HEK293 (cell line): ENCODE data around the gene LAMB1.

ENCODE experiments used
- CTCF ChIA-PET: fragments of 350-600 bp; formaldehyde crosslinking; extraction: SDS; loops from one replicate; lab custom pipeline; 2021; ENCODE audit warnings: antibody characterized with exemption; lab: Yijun Ruan, JAX
- POLR2A ChIA-PET: fragments of 300-600 bp; formaldehyde crosslinking; extraction: SDS; loops from one replicate; lab custom pipeline; 2020; ENCODE audit warnings: antibody characterized with exemption, inconsistent platforms; lab: Yijun Ruan, JAX
- H3K27ac ChIP-seq: fragments of 200-500 bp; sonication (Bioruptor generic); 2 replicates; pipeline ENCODE4 v1.5.1; 2014; ENCODE audit warnings: low read depth, low read length, control low read depth, inconsistent platforms; ENCODE audit errors: extremely low read depth
- H3K36me3 ChIP-seq, 2 experiments: fragments of 200-500 bp in 1 of 2; sonication (Bioruptor generic) in 1 of 2; 1 replicate in 1 of 2; 2 replicates in 1 of 2; pipeline ENCODE4 v1.5.1; 2014 to 2017; ENCODE audit warnings: inconsistent platforms in 2 of 2, low read length in 2 of 2; ENCODE audit not compliant: control insufficient read depth in 2 of 2, insufficient read depth in 1 of 2
- H3K4me1 ChIP-seq: fragments of 200-500 bp; sonication (Bioruptor generic); 2 replicates; pipeline ENCODE4 v1.5.1; 2014; ENCODE audit warnings: mild to moderate bottlenecking, low read length, inconsistent platforms; ENCODE audit not compliant: control insufficient read depth, insufficient read depth
- H3K4me3 ChIP-seq: 2 replicates; pipeline ENCODE4 v1.5.1; 2011; ENCODE audit warnings: low read depth, mild to moderate bottlenecking, control low read depth, low read length, moderate library complexity
- H3K9me3 ChIP-seq: fragments of 200-500 bp; sonication (Bioruptor generic); 2 replicates; pipeline ENCODE4 v1.5.1; 2014; ENCODE audit warnings: low read depth, low read length, inconsistent platforms; ENCODE audit not compliant: control insufficient read depth, insufficient read depth
- GLIS2 ChIP-seq: fragments of 450-650 bp; formaldehyde crosslinking; IDR thresholded peaks from 2 replicates; pipeline ENCODE4 v1.5.1; 2016; ENCODE audit warnings: missing biosample characterization, missing genetic modification characterization
- SCRT2 ChIP-seq: fragments of 450-650 bp; formaldehyde crosslinking; IDR thresholded peaks from 2 replicates; pipeline ENCODE4 v1.5.1; 2016; ENCODE audit warnings: missing biosample characterization, missing genetic modification characterization
- ZBTB17 ChIP-seq: fragments of 450-650 bp; formaldehyde crosslinking; IDR thresholded peaks from 2 replicates; pipeline ENCODE4 v1.5.1; 2016; ENCODE audit warnings: missing biosample characterization, missing genetic modification characterization
- ZNF16 ChIP-seq: fragments of 450-650 bp; formaldehyde crosslinking; IDR thresholded peaks from 2 replicates; pipeline ENCODE4 v1.5.1; 2016; ENCODE audit warnings: low read depth, missing biosample characterization, missing genetic modification characterization
- ZNF274 ChIP-seq, 2 experiments: fragments of 200-500 bp in 1 of 2; fragments of 450-650 bp in 1 of 2; sonication (Bioruptor generic) in 1 of 2; formaldehyde crosslinking in 1 of 2; IDR thresholded peaks; 2 replicates each; pipeline versions ENCODE4 v1.5.1 to v1.6.1; 2014 to 2016; ENCODE audit warnings: borderline replicate concordance in 1 of 2, inconsistent platforms in 1 of 2, low read length in 1 of 2, missing biosample characterization in 1 of 2, missing genetic modification characterization in 1 of 2
- ZNF302 ChIP-seq: fragments of 450-650 bp; formaldehyde crosslinking; IDR thresholded peaks from 2 replicates; pipeline ENCODE4 v1.5.1; 2016; ENCODE audit warnings: missing biosample characterization, missing genetic modification characterization, low read depth
- ZNF501 ChIP-seq: fragments of 450-650 bp; formaldehyde crosslinking; IDR thresholded peaks from 2 replicates; pipeline ENCODE4 v1.5.1; 2016; ENCODE audit warnings: missing biosample characterization, missing genetic modification characterization
- ZNF544 ChIP-seq: fragments of 450-650 bp; formaldehyde crosslinking; IDR thresholded peaks from 2 replicates; pipeline ENCODE4 v1.5.0; 2017; ENCODE audit warnings: missing biosample characterization, missing genetic modification characterization
- ZNF610 ChIP-seq: fragments of 450-650 bp; formaldehyde crosslinking; IDR thresholded peaks from 2 replicates; pipeline ENCODE4 v1.5.1; 2016; ENCODE audit warnings: missing biosample characterization, missing genetic modification characterization, borderline replicate concordance
- ZNF677 ChIP-seq: fragments of 450-650 bp; IDR thresholded peaks from 2 replicates; pipeline ENCODE4 v1.5.0; 2018; ENCODE audit warnings: missing biosample characterization, mild to moderate bottlenecking, missing genetic modification characterization, moderate library complexity
- ZNF785 ChIP-seq: fragments of 450-650 bp; formaldehyde crosslinking; IDR thresholded peaks from 2 replicates; pipeline ENCODE4 v1.5.1; 2016; ENCODE audit warnings: missing biosample characterization, missing genetic modification characterization
- ZSCAN16 ChIP-seq: fragments of 450-650 bp; formaldehyde crosslinking; IDR thresholded peaks from 2 replicates; pipeline ENCODE4 v1.5.1; 2016; ENCODE audit warnings: missing biosample characterization, missing genetic modification characterization
- TF ChIP-seq, protein P1 (sequence below): fragments of 450-650 bp; formaldehyde crosslinking; IDR thresholded peaks from 2 replicates; pipeline ENCODE4 v1.5.1; 2016; ENCODE audit warnings: missing biosample characterization, missing genetic modification characterization, borderline replicate concordance
- TF ChIP-seq, protein P2 (sequence below): fragments of 450-650 bp; formaldehyde crosslinking; IDR thresholded peaks from 2 replicates; pipeline ENCODE4 v1.5.1; 2017; ENCODE audit warnings: missing biosample characterization, missing genetic modification characterization
- TF ChIP-seq, protein P3 (sequence below): fragments of 450-650 bp; formaldehyde crosslinking; IDR thresholded peaks from 2 replicates; pipeline ENCODE4 v1.5.1; 2017; ENCODE audit warnings: missing biosample characterization, missing genetic modification characterization
- TF ChIP-seq, protein P4 (sequence below): fragments of 450-650 bp; formaldehyde crosslinking; IDR thresholded peaks from 2 replicates; pipeline ENCODE4 v1.5.1; 2016; ENCODE audit warnings: missing biosample characterization, missing genetic modification characterization

LAMB1 gene

DNA sequence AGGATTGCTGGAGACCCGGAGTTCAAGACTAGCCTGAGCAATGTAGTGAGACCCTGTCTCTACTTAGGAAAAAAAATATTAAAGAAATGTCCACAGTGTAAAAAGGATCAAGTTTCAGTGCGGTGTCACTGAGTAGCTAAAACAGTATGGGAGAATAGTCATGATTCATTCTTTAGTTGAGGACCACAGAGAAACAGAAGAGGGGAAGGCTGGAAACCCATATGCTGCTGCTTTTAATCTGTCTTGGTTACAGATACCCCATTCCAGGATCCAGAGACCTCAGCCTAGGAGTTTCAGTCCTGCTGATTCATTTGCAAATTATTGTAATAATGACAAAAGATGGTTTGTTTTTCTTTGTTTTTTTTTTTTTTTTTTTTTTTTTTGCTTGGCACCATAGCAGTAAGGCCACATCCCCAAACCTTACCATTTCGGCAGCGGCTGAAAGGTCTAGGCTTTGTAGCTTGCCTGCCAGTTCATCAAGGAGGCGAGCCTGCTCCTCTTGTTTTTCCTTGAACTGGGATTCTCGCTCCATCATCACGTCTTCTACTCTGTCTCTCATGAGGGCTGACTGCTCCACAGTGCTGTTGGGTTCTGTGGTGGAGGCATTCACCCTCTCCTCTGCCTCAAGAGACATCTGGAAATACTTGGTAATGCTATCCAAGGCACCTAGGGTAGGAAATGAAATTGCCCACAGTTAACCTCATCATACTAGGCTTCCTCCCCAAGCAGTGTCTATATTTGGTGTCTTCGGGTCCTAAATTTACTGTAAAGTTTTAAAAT, 67.8 kb downstream of the LAMB1 start:
- TF ChIP-seq ZNF610 (no peak), ZNF677 (tag by site-specific recombination) (no peak), ZSCAN16 (tag by site-specific recombination) (no peak), ZNF274 (IDR thresholded peaks at IDR 0.05; ENCODE audit: low read length) (no peak), ZNF274 (tag by site-specific recombination; IDR thresholded peaks at IDR 0.05; ENCODE audit: borderline replicate concordance) (no peak), GLIS2 (tag by site-specific recombination) (no peak), ZNF501 (tag by site-specific recombination) (no peak), ZBTB17 (tag by site-specific recombination) (0 out of 2 replicates have a peak, but pooled peaks have one; percentile 18), ZNF302 (tag by site-specific recombination) (no peak), ZNF544 (tag by site-specific recombination) (no peak), ZNF16 (tag by site-specific recombination) (no peak), SCRT2 (tag by site-specific recombination) (no peak), ZNF785 (tag by site-specific recombination) (no peak)
- TF ChIP-seq, protein P1, sequence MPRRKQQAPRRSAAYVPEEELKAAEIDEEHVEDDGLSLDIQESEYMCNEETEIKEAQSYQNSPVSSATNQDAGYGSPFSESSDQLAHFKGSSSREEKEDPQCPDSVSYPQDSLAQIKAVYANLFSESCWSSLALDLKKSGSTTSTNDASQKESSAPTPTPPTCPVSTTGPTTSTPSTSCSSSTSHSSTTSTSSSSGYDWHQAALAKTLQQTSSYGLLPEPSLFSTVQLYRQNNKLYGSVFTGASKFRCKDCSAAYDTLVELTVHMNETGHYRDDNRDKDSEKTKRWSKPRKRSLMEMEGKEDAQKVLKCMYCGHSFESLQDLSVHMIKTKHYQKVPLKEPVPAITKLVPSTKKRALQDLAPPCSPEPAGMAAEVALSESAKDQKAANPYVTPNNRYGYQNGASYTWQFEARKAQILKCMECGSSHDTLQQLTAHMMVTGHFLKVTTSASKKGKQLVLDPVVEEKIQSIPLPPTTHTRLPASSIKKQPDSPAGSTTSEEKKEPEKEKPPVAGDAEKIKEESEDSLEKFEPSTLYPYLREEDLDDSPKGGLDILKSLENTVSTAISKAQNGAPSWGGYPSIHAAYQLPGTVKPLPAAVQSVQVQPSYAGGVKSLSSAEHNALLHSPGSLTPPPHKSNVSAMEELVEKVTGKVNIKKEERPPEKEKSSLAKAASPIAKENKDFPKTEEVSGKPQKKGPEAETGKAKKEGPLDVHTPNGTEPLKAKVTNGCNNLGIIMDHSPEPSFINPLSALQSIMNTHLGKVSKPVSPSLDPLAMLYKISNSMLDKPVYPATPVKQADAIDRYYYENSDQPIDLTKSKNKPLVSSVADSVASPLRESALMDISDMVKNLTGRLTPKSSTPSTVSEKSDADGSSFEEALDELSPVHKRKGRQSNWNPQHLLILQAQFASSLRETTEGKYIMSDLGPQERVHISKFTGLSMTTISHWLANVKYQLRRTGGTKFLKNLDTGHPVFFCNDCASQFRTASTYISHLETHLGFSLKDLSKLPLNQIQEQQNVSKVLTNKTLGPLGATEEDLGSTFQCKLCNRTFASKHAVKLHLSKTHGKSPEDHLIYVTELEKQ (tag by site-specific recombination): no peak
- TF ChIP-seq, protein P2, sequence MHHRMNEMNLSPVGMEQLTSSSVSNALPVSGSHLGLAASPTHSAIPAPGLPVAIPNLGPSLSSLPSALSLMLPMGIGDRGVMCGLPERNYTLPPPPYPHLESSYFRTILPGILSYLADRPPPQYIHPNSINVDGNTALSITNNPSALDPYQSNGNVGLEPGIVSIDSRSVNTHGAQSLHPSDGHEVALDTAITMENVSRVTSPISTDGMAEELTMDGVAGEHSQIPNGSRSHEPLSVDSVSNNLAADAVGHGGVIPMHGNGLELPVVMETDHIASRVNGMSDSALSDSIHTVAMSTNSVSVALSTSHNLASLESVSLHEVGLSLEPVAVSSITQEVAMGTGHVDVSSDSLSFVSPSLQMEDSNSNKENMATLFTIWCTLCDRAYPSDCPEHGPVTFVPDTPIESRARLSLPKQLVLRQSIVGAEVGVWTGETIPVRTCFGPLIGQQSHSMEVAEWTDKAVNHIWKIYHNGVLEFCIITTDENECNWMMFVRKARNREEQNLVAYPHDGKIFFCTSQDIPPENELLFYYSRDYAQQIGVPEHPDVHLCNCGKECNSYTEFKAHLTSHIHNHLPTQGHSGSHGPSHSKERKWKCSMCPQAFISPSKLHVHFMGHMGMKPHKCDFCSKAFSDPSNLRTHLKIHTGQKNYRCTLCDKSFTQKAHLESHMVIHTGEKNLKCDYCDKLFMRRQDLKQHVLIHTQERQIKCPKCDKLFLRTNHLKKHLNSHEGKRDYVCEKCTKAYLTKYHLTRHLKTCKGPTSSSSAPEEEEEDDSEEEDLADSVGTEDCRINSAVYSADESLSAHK (tag by site-specific recombination): peak; percentile 75; the same call in 1 of the 2 replicates
- TF ChIP-seq, protein P3, sequence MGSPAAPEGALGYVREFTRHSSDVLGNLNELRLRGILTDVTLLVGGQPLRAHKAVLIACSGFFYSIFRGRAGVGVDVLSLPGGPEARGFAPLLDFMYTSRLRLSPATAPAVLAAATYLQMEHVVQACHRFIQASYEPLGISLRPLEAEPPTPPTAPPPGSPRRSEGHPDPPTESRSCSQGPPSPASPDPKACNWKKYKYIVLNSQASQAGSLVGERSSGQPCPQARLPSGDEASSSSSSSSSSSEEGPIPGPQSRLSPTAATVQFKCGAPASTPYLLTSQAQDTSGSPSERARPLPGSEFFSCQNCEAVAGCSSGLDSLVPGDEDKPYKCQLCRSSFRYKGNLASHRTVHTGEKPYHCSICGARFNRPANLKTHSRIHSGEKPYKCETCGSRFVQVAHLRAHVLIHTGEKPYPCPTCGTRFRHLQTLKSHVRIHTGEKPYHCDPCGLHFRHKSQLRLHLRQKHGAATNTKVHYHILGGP (tag by site-specific recombination): no peak
- TF ChIP-seq, protein P4, sequence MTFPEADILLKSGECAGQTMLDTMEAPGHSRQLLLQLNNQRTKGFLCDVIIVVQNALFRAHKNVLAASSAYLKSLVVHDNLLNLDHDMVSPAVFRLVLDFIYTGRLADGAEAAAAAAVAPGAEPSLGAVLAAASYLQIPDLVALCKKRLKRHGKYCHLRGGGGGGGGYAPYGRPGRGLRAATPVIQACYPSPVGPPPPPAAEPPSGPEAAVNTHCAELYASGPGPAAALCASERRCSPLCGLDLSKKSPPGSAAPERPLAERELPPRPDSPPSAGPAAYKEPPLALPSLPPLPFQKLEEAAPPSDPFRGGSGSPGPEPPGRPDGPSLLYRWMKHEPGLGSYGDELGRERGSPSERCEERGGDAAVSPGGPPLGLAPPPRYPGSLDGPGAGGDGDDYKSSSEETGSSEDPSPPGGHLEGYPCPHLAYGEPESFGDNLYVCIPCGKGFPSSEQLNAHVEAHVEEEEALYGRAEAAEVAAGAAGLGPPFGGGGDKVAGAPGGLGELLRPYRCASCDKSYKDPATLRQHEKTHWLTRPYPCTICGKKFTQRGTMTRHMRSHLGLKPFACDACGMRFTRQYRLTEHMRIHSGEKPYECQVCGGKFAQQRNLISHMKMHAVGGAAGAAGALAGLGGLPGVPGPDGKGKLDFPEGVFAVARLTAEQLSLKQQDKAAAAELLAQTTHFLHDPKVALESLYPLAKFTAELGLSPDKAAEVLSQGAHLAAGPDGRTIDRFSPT: no peak
- no peak overlapping the region for H3K27ac ChIP-seq
- CTCF ChIA-PET: interaction anchor here (1.5 kb wide), 1 partner anchor 211 kb away, joined by 11 read pairs; no protein-coding TSS in a partner anchor
- POLR2A ChIA-PET: no interaction called here
- H3K9me3 ChIP-seq: no peaks in the 10 kb centered on the region
- H3K4me1 ChIP-seq: no peaks in the 10 kb centered on the region
- no peak overlapping the region for H3K4me3 ChIP-seq
- peaks cover 10 to 58% of the 10 kb centered on the region in 2 experiments for H3K36me3 ChIP-seq
